Glutamatergic neuron (in vitro differentiated cells): Measurements from ENCODE around the gene EYS. TPM values are rescaled to one million over a fixed set of nuclear protein-coding genes. Genes with fewer than 3 reads are reported as not detected.

Experiments
- DNase-seq: peaks from one replicate; pipeline ENCODE4 v3.0.0; 2022
- H3K27ac Mint-ChIP-seq: one replicate; pipeline ENCODE4 v1.8.0; 2020; ENCODE audit warnings: mild to moderate bottlenecking, mixed read lengths, inconsistent platforms; ENCODE audit not compliant: unreplicated experiment
- H3K27me3 Mint-ChIP-seq: one replicate; pipeline ENCODE4 v1.8.0; 2020; ENCODE audit warnings: mild to moderate bottlenecking, moderate library complexity, mixed read lengths, inconsistent platforms; ENCODE audit not compliant: unreplicated experiment
- H3K36me3 Mint-ChIP-seq: one replicate; pipeline ENCODE4 v1.8.0; 2020; ENCODE audit warnings: mild to moderate bottlenecking, mixed read lengths, inconsistent platforms; ENCODE audit not compliant: unreplicated experiment
- H3K4me1 Mint-ChIP-seq: one replicate; pipeline ENCODE4 v1.8.0; 2020; ENCODE audit warnings: mild to moderate bottlenecking, low read depth, mixed read lengths, inconsistent platforms; ENCODE audit not compliant: unreplicated experiment
- H3K4me3 Mint-ChIP-seq: one replicate; pipeline ENCODE4 v1.8.0; 2020; ENCODE audit warnings: mild to moderate bottlenecking, mixed read lengths, inconsistent platforms; ENCODE audit not compliant: unreplicated experiment
- H3K9me3 Mint-ChIP-seq: one replicate; pipeline ENCODE4 v1.8.0; 2020; ENCODE audit warnings: mild to moderate bottlenecking, moderate library complexity, mixed read lengths, inconsistent platforms; ENCODE audit not compliant: unreplicated experiment
- total RNA-seq: library from RNA; stranded (reverse); fragmentation: NEBNext Ultra II Directional; extraction: Animal tissue kit (Norgen Biotek cat#: 25700); gene quantifications from one replicate; pipeline ENCODE4 v1.2.1, GENCODE V29; 2021; ENCODE audit not compliant: unreplicated experiment
- TF ChIP-seq, protein P1 (sequence below): fragments of 200-600 bp; sonication (generic); IDR thresholded peaks from one replicate; pipeline ENCODE4 v1.5.0; 2021; ENCODE audit not compliant: partially characterized antibody, unreplicated experiment

Gene EYS
- total RNA-seq, 1 donor from 2014 or later: 13.2 TPM

- Mint-ChIP-seq H3K36me3 (no peaks in the 10 kb centered on the region), H3K27ac (no peak overlapping the region), H3K27me3 (no peaks in the 10 kb centered on the region), H3K4me1 (peaks cover 3% of the 10 kb centered on the region), H3K4me3 (no peak overlapping the region), H3K9me3 (no peaks in the 10 kb centered on the region)
- DNase-seq: no peak
- TF ChIP-seq, protein P1, sequence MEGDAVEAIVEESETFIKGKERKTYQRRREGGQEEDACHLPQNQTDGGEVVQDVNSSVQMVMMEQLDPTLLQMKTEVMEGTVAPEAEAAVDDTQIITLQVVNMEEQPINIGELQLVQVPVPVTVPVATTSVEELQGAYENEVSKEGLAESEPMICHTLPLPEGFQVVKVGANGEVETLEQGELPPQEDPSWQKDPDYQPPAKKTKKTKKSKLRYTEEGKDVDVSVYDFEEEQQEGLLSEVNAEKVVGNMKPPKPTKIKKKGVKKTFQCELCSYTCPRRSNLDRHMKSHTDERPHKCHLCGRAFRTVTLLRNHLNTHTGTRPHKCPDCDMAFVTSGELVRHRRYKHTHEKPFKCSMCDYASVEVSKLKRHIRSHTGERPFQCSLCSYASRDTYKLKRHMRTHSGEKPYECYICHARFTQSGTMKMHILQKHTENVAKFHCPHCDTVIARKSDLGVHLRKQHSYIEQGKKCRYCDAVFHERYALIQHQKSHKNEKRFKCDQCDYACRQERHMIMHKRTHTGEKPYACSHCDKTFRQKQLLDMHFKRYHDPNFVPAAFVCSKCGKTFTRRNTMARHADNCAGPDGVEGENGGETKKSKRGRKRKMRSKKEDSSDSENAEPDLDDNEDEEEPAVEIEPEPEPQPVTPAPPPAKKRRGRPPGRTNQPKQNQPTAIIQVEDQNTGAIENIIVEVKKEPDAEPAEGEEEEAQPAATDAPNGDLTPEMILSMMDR: no peak
These were observed 720.0 kb downstream of the EYS start for GRCh38 chr6:64987066-64987465.

DNA sequence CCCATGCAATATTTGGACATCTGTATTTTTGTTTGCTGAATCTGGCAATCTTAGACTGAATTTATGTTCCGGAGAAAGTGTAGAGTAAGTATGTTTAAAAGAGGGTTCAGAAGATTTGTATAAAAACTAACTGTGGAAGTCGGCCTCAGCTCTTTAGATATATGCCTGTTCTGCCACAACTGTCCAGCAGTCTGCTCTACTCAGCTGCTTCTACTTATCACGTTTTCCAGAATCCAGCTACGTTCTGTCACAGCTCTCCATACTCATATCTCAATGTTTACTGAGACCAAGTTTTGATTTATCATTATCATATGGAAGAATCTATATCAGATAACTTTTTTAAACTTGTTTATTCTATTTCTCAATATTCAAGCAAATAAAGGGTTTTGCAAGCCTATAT is 721.3 kb downstream of the EYS start:
- H3K9me3 Mint-ChIP-seq: no peaks in the 10 kb centered on the region
- peak overlapping the region; percentile 15 for H3K27ac Mint-ChIP-seq
- H3K4me1 Mint-ChIP-seq: peaks cover 5% of the 10 kb centered on the region
- no peak overlapping the region for H3K4me3 Mint-ChIP-seq
- H3K27me3 Mint-ChIP-seq: no peaks in the 10 kb centered on the region
- H3K36me3 Mint-ChIP-seq: no peaks in the 10 kb centered on the region
- TF ChIP-seq, protein P1: no peak
- no peak for DNase-seq

- peaks cover 6% of the 10 kb centered on the region for H3K4me1 Mint-ChIP-seq
- no peaks in the 10 kb centered on the region for H3K27me3 Mint-ChIP-seq
- H3K4me3 Mint-ChIP-seq: no peak overlapping the region
- TF ChIP-seq, protein P1: no peak
- no peak for DNase-seq
- H3K9me3 Mint-ChIP-seq: no peaks in the 10 kb centered on the region
- peak overlapping the region; percentile 17 for H3K27ac Mint-ChIP-seq
- H3K36me3 Mint-ChIP-seq: no peaks in the 10 kb centered on the region
These were observed 722.1 kb downstream of the EYS start for GRCh38 chr6:64984948-64985347.

DNA sequence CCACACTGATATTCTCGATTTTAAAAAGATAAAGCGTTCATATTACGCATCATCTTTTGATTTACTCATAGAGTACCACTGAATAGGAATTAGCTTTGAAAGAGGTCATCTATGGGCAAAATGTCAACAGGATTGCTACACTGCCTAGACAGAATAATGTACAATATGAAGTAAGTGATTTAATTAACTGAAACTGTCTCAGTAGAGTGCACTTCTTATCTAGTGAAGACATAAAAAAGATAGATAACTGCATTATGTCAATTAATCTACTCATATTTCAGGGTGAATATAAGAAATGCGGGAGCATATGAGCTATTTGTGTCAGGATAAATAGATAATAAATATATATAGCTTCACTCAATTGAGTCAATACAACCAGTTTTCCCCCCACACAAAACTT is 723.9 kb downstream of the EYS start:
- no peaks in the 10 kb centered on the region for H3K36me3 Mint-ChIP-seq
- no peaks in the 10 kb centered on the region for H3K9me3 Mint-ChIP-seq
- H3K27ac Mint-ChIP-seq: no peak overlapping the region
- H3K4me3 Mint-ChIP-seq: no peak overlapping the region
- H3K4me1 Mint-ChIP-seq: peaks cover 8% of the 10 kb centered on the region
- no peak for DNase-seq
- TF ChIP-seq, protein P1: no peak
- no peaks in the 10 kb centered on the region for H3K27me3 Mint-ChIP-seq

- Mint-ChIP-seq H3K9me3 (no peaks in the 10 kb centered on the region), H3K4me3 (no peak overlapping the region)
- no peak for DNase-seq
These were observed 733.9 kb downstream of the EYS start for GRCh38 chr6:64973142-64973541.

More at GRCh38 chr6:64973142-64973541, 733.9 kb downstream of the EYS start:
- peaks cover 1% of the 10 kb centered on the region for H3K4me1 Mint-ChIP-seq
- no peaks in the 10 kb centered on the region for H3K27me3 Mint-ChIP-seq
- no peak overlapping the region for H3K27ac Mint-ChIP-seq
- TF ChIP-seq, protein P1: no peak
- H3K36me3 Mint-ChIP-seq: no peaks in the 10 kb centered on the region
